NT2/D1 (cell line): ENCODE results near the gene PKIG.

ENCODE experiments used
- SUZ12 ChIP-seq: IDR thresholded peaks from 2 replicates; pipeline ENCODE4 v1.6.1; 2011; ENCODE audit not compliant: insufficient read length, insufficient read depth; ENCODE audit errors: extremely low read depth
- YY1 ChIP-seq: IDR thresholded peaks from 2 replicates; pipeline ENCODE4 v1.6.1; 2011; ENCODE audit not compliant: insufficient read length, insufficient read depth

DNA sequence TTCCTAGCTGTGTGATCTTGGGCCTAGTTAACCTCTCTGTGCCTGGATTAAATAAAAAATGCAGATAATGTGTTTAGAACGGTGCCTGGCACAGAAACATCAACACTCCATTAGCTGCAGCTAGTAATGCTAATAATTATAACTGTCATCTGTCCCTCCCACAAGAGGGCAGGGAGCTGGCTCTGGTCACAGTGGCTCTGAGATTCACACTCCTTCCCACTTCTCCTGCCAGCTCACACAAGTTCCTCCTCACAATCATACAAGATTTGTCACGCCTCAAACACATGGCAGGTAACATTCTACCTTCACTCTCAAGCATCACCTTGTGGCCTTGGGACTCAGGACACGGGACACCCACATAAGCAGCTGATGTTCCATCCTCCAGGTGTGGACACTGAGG is 66.7 kb downstream of the PKIG start:
- TF ChIP-seq SUZ12 = no peak
- no peak for TF ChIP-seq YY1
